Ishikawa (cell line): Measurements from ENCODE around the gene MSANTD7.

Source experiments
- CEBPB ChIP-seq: IDR thresholded peaks from 2 replicates; pipeline ENCODE4 v1.6.1; 2012
- CREB1 ChIP-seq: IDR thresholded peaks from 2 replicates; pipeline ENCODE4 v1.6.1; 2012; ENCODE audit warnings: low read depth
- EGR1 ChIP-seq: IDR thresholded peaks from 2 replicates; pipeline ENCODE4 v1.6.1; 2012
- EP300 ChIP-seq: IDR thresholded peaks from 2 replicates; pipeline ENCODE4 v1.6.1; 2012; ENCODE audit warnings: borderline replicate concordance
- FOXM1 ChIP-seq: IDR thresholded peaks from 2 replicates; pipeline ENCODE4 v1.6.1; 2012; ENCODE audit warnings: low read depth, borderline replicate concordance
- NFIC ChIP-seq: IDR thresholded peaks from 2 replicates; pipeline ENCODE4 v1.6.1; 2012
- RAD21 ChIP-seq: IDR thresholded peaks from 2 replicates; pipeline ENCODE4 v1.6.1; 2012; ENCODE audit warnings: low read depth
- TAF1 ChIP-seq: IDR thresholded peaks from 2 replicates; pipeline ENCODE4 v1.6.1; 2012; ENCODE audit warnings: low read depth, mild to moderate bottlenecking
- TCF12 ChIP-seq: IDR thresholded peaks from 2 replicates; pipeline ENCODE4 v1.6.1; 2012; ENCODE audit warnings: low read depth
- TEAD4 ChIP-seq: IDR thresholded peaks from 2 replicates; pipeline ENCODE4 v1.6.1; 2012
- YY1 ChIP-seq: IDR thresholded peaks from 2 replicates; pipeline ENCODE4 v1.6.1; 2012; ENCODE audit warnings: low read depth
- ZBTB7A ChIP-seq: IDR thresholded peaks from 2 replicates; pipeline ENCODE4 v1.6.1; 2012; ENCODE audit warnings: low read depth
- TF ChIP-seq, protein P1 (sequence below): IDR thresholded peaks from 2 replicates; pipeline ENCODE4 v1.6.1; 2012; ENCODE audit warnings: low read depth, mild to moderate bottlenecking
- TF ChIP-seq, protein P2 (sequence below): IDR thresholded peaks from 2 replicates; pipeline ENCODE4 v1.6.1; 2012
- TF ChIP-seq, protein P3 (sequence below): IDR thresholded peaks from 2 replicates; pipeline ENCODE4 v1.6.1; 2012

MSANTD7 gene

DNA sequence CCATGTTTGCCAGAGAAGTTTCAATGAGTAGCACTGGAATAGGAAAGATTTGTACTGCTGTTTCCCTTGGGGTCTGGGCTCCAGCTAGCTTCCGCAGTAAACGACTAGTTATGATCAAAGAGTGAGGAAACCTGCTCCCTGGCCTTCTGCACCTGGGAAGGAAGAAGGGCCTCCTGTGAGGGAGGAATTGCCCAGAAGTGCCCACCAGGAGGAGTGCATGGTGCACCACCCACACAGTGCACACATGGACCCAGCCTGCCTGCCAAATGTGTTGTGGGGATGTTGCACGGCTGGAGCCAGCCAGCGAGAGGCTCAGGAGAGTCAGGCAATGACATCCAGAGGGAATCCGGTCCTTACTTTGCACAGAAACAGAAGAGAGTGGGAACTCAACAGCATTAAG is 36.4 kb upstream of the MSANTD7 start:
- TF ChIP-seq, protein P1, sequence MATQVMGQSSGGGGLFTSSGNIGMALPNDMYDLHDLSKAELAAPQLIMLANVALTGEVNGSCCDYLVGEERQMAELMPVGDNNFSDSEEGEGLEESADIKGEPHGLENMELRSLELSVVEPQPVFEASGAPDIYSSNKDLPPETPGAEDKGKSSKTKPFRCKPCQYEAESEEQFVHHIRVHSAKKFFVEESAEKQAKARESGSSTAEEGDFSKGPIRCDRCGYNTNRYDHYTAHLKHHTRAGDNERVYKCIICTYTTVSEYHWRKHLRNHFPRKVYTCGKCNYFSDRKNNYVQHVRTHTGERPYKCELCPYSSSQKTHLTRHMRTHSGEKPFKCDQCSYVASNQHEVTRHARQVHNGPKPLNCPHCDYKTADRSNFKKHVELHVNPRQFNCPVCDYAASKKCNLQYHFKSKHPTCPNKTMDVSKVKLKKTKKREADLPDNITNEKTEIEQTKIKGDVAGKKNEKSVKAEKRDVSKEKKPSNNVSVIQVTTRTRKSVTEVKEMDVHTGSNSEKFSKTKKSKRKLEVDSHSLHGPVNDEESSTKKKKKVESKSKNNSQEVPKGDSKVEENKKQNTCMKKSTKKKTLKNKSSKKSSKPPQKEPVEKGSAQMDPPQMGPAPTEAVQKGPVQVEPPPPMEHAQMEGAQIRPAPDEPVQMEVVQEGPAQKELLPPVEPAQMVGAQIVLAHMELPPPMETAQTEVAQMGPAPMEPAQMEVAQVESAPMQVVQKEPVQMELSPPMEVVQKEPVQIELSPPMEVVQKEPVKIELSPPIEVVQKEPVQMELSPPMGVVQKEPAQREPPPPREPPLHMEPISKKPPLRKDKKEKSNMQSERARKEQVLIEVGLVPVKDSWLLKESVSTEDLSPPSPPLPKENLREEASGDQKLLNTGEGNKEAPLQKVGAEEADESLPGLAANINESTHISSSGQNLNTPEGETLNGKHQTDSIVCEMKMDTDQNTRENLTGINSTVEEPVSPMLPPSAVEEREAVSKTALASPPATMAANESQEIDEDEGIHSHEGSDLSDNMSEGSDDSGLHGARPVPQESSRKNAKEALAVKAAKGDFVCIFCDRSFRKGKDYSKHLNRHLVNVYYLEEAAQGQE: no peak
- TF ChIP-seq TCF12 (no peak), TEAD4 (no peak), TAF1 (no peak), RAD21 (no peak)

DNA sequence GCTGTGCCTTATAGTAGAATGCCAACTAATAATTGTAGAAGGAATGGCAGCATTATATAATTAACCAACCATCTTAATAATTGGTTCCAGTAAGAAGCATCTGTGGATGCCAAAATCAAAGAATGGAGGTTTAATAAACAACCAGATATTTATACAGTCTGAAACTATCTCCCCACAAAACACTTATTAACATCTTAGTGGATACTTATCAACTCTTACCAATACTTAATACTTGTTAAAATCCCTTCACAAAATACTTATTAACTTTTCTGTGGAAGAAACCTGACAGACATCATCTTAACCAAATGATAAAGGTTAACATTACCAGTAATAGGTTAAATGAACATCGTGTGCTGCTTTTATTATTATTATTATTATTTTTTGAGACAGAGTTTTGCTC is 34.3 kb upstream of the MSANTD7 start:
- no peak for TF ChIP-seq TAF1
- no peak for TF ChIP-seq FOXM1
- no peak for TF ChIP-seq EP300
- no peak for TF ChIP-seq CREB1

DNA sequence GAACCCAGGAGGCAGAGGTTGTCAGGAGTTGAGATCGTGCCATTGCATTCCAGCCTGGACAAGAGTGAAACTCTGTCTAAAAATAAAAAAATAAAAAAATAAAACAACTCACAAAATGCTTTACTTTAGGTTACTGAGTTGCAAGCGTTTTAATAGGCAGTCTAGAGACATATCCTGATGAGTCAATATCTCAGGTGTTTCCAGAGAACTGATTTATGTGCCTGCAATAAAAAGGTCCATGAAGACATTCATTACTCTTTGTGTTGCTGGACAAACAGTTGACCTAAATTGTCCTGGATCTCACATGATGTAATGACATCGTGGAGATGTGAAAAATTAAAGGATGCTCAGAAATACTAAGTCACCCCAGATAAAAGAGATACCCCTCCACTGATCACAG is 31.8 kb upstream of the MSANTD7 start:
- TF ChIP-seq TEAD4: no peak
- no peak for TF ChIP-seq TAF1
- TF ChIP-seq EGR1: no peak
- TF ChIP-seq CREB1: no peak
- TF ChIP-seq, protein P1: no peak
- no peak for TF ChIP-seq ZBTB7A
- TF ChIP-seq FOXM1: no peak
- TF ChIP-seq RAD21: no peak
- no peak for TF ChIP-seq YY1
- TF ChIP-seq CEBPB: no peak
- TF ChIP-seq EP300: no peak
- no peak for TF ChIP-seq TCF12

DNA sequence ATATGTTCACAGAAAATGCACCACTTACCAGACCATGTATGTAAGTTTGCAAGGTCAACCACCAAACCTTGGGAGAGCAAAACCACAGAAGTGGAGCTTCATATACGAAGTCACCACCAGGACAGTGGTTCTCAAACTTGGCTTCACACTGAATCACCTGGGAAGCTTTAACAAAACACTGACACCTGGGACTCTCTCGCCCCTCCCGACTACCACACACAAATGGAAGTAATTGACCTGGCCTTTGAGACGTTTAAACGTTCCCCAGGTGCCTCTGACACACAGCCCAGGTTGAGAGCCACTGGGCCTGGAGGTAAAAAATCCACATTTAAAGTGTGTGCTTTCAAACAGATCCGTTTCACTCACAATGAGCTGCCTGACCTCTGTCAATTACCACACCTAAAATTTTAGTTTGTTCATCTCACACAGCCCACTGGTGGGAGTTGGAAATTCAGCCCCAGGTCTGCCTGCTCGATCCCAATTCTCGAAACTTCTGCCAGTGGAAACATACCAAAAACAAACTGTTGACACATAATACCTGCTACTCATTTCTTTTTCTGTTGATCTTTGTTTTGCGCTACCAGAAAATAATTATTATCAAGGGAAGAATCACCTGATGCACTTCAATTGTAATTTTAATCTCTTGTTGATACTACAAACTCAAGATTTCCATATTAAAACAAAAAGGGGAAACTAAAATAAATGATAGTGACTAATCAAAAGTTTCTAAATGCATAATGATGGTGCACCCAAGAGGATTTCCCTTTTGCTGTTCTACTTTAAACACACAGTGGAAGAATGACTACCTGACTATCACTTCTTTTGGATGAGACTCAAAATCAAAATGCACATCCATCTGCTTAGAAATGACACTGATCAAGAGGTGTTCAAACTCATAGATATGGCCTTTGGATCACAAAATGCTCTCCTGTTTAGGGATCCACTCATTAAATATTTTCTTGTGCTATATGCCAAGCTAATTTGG is 26.8 kb upstream of the MSANTD7 start:
- TF ChIP-seq CREB1: no peak

DNA sequence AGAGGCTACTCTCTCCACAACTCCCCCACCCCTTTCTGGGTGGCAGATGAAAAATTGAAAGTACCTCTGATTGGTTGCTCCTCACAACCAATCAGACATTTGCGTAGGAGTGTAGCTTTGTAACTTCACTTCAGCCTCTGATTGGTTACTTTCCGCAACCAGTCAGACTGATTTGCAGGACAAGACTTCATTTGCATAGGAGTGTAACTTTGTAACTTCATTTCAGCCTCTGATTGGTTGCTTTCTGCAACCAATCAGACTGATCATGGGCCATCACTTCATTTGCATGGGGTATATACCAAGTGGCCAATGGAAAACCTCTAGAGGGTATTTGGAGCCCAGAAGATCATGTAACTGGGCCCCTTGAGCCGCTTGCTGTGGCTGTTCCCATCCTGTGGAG is 25.8 kb upstream of the MSANTD7 start:
- TF ChIP-seq EP300 (no peak), TCF12 (no peak), TAF1 (no peak), FOXM1 (no peak), TEAD4 (no peak), EGR1 (no peak), NFIC (no peak), CREB1 (no peak), CEBPB (no peak), YY1 (no peak), ZBTB7A (no peak), RAD21 (no peak)
- TF ChIP-seq, protein P2, sequence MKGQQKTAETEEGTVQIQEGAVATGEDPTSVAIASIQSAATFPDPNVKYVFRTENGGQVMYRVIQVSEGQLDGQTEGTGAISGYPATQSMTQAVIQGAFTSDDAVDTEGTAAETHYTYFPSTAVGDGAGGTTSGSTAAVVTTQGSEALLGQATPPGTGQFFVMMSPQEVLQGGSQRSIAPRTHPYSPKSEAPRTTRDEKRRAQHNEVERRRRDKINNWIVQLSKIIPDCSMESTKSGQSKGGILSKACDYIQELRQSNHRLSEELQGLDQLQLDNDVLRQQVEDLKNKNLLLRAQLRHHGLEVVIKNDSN: no peak
- TF ChIP-seq, protein P1: no peak
- TF ChIP-seq, protein P3, sequence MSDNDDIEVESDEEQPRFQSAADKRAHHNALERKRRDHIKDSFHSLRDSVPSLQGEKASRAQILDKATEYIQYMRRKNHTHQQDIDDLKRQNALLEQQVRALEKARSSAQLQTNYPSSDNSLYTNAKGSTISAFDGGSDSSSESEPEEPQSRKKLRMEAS: no peak
